ENCODE results near the gene HTR5A. TPM values are rescaled to one million over a fixed set of nuclear protein-coding genes. Genes with fewer than 3 reads are reported as not detected.

HTR5A gene
- total and polyA plus RNA-seq, 3 experiments from 2014 or later: not detected

DNA sequence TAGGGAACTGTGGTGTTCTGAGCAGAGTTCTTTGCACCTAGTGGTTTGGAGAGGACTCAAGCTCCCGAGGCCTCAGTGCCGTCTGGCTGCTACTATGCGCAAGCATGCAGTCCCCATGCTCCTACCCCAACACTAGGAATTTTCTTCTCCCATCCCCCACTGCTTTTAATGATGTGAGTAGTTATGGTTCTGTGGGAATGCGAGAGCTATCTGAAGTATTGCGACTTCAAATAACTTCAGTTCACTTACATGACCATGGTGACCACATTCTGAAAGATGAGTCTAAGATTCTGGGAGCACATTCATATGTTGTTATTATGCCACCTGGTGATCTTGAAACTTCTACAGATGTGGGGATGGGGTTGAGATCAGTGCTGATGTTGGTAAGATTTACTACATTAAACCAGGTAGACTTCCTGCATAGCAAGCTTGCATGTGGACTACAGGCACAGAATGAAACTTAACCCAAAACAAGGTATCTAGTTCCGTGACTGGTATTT lies 24.6 kb downstream of the HTR5A start:
- H3K4me1 ChIP-seq (ENCODE audit: insufficient read depth, low read length): no peaks in the 10 kb centered on the region
- Mint-ChIP-seq H3K4me3 (peak overlapping the region in 1 of 7 donors; percentile 49), H3K36me3 (no peaks in the 10 kb centered on the region), H3K27ac (no peak overlapping the region), H3K4me1 (peaks cover 0 to 3% (median 0%) of the 10 kb centered on the region in 3 donors), H3K27me3 (peaks cover 13 to 42% of the 10 kb centered on the region in 2 donors), H3K9me3 (peaks cover 0 to 6% (median 0%) of the 10 kb centered on the region in 5 donors)
- no peaks in the 10 kb centered on the region for H3K36me3 ChIP-seq (ENCODE audit: insufficient read depth, low read length)
- H3K27me3 ChIP-seq (ENCODE audit: insufficient read depth, low read length, poor library complexity, severe bottlenecking): no peaks in the 10 kb centered on the region
- no peak for DNase-seq
- ChIA-PET CTCF (no interaction called here), POLR2A (no interaction called here)
- H3K9me3 ChIP-seq (ENCODE audit: low read length): no peaks in the 10 kb centered on the region
- no peak overlapping the region for H3K4me3 ChIP-seq (ENCODE audit: low read length)
- H3K27ac ChIP-seq (ENCODE audit: low read depth, low read length): no peak overlapping the region

DNA sequence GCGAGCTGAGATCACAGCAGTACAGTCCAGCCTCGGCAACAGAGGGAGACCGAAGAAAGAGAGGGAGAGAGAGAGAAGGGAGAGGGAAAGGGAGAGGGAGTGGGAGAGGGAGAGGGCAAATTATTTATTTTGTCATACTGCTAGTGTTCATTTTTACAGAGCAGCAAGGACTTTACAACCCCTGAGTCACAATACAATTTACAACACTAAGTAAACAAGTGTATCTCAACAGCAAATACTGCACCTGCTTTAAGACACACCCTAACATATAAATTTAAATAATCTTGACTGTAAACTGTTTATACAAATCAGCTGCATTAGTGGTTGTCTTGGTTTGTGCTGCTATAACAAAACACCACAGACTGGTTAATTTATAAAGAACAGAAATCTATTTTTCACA lies 27.2 kb downstream of the HTR5A start:
- ChIA-PET POLR2A (no interaction called here), CTCF (no interaction called here)
- H3K4me1 ChIP-seq (ENCODE audit: insufficient read depth, low read length): no peaks in the 10 kb centered on the region
- Mint-ChIP-seq H3K27ac (no peak overlapping the region), H3K9me3 (peaks cover 0 to 4% (median 0%) of the 10 kb centered on the region in 5 donors), H3K4me3 (no peak overlapping the region), H3K4me1 (no peaks in the 10 kb centered on the region), H3K36me3 (no peaks in the 10 kb centered on the region), H3K27me3 (peaks cover 13 to 49% of the 10 kb centered on the region in 2 donors)
- no peak for DNase-seq
- H3K4me3 ChIP-seq (ENCODE audit: low read length): no peak overlapping the region
- H3K27me3 ChIP-seq (ENCODE audit: insufficient read depth, low read length, poor library complexity, severe bottlenecking): no peaks in the 10 kb centered on the region
- H3K36me3 ChIP-seq (ENCODE audit: insufficient read depth, low read length): no peaks in the 10 kb centered on the region
- no peak overlapping the region for H3K27ac ChIP-seq (ENCODE audit: low read depth, low read length)
- H3K9me3 ChIP-seq (ENCODE audit: low read length): no peaks in the 10 kb centered on the region

DNA sequence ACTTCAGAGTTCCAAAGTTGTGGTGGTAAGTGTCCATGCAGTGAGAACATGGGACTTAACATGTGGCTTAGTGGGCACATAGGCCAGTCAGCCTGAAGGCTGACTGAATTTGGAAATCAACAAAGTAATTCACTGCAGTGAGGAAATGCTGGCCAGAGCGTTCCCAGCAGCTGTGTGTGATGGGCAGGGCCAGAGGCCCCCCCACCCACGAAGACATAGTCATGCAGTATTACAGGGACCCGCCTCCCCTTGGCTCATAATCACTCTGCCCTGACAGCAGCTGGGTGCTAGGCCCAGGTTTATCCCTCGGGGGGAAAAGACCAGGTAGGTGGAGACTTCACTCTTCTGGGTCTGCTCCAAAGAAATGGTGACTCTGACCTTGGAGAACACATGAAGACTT lies 33.7 kb downstream of the HTR5A start:
- H3K4me3 ChIP-seq (ENCODE audit: low read length): no peak overlapping the region
- H3K4me1 ChIP-seq (ENCODE audit: insufficient read depth, low read length): no peaks in the 10 kb centered on the region
- H3K36me3 Mint-ChIP-seq: no peaks in the 10 kb centered on the region
- no peaks in the 10 kb centered on the region for H3K9me3 Mint-ChIP-seq
- H3K36me3 ChIP-seq (ENCODE audit: insufficient read depth, low read length): no peaks in the 10 kb centered on the region
- DNase-seq: no peak
- H3K4me1 Mint-ChIP-seq: no peaks in the 10 kb centered on the region
- peaks cover 5% of the 10 kb centered on the region for H3K27me3 ChIP-seq (ENCODE audit: insufficient read depth, low read length, poor library complexity, severe bottlenecking)
- no peak overlapping the region for H3K27ac Mint-ChIP-seq
- peaks cover 11 to 42% of the 10 kb centered on the region in 2 donors for H3K27me3 Mint-ChIP-seq
- no peaks in the 10 kb centered on the region for H3K9me3 ChIP-seq (ENCODE audit: low read length)
- ChIA-PET CTCF (no interaction called here), POLR2A (no interaction called here)
- H3K27ac ChIP-seq (ENCODE audit: low read depth, low read length): no peak overlapping the region
- H3K4me3 Mint-ChIP-seq: no peak overlapping the region

DNA sequence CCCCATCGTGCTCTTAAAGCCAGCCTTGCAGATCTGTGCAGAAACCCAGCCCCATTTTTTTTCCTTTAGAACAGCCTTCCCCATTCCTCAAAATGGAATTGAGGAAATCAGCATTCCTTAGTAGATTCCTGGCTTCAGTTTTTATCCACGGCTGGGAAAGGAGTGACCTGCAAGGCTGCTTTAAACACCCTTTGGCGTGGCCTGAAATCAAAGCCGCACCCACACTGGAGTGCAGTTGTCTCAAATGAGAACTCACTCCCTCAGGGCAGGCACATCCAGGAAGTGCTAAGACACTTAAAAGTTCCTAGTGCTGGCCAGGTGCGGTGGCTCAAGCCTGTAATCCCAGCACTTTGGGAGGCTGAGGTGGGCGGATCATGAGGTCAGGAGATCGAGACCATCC lies 34.8 kb downstream of the HTR5A start:
- Mint-ChIP-seq H3K9me3 (no peaks in the 10 kb centered on the region), H3K27me3 (peaks cover 14 to 42% of the 10 kb centered on the region in 2 donors), H3K4me3 (no peak overlapping the region), H3K27ac (no peak overlapping the region), H3K36me3 (no peaks in the 10 kb centered on the region), H3K4me1 (no peaks in the 10 kb centered on the region)
- H3K27me3 ChIP-seq (ENCODE audit: insufficient read depth, low read length, poor library complexity, severe bottlenecking): peaks cover 5% of the 10 kb centered on the region
- H3K9me3 ChIP-seq (ENCODE audit: low read length): no peaks in the 10 kb centered on the region
- no peak overlapping the region for H3K4me3 ChIP-seq (ENCODE audit: low read length)
- POLR2A ChIA-PET: no interaction called here
- no peaks in the 10 kb centered on the region for H3K4me1 ChIP-seq (ENCODE audit: insufficient read depth, low read length)
- no peak for DNase-seq
- CTCF ChIA-PET: no interaction called here
- no peak overlapping the region for H3K27ac ChIP-seq (ENCODE audit: low read depth, low read length)
- no peaks in the 10 kb centered on the region for H3K36me3 ChIP-seq (ENCODE audit: insufficient read depth, low read length)

DNA sequence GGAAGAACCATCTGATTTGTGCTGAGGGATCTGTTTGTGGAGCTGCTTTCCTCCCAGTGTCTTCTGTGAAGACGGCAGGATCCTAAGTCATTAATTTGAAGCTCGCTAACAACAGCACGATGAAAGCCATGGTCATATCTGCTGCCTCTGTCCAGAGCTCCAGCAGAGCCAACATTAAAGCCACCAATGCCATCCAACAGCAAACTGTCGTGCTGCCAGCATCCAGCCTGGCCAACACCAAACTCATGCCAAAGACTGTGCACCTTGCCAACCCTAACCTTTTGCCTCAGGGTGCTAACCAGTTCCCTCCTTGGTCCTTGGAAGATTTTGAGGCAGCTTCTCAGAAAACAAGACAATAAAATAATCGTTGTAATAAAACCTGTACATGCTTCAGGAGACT lies 36.2 kb downstream of the HTR5A start:
- H3K4me3 ChIP-seq (ENCODE audit: low read length): no peak overlapping the region
- Mint-ChIP-seq H3K27ac (no peak overlapping the region), H3K36me3 (no peaks in the 10 kb centered on the region), H3K4me1 (no peaks in the 10 kb centered on the region), H3K27me3 (peaks cover 14 to 43% of the 10 kb centered on the region in 2 donors), H3K9me3 (no peaks in the 10 kb centered on the region), H3K4me3 (no peak overlapping the region)
- ChIA-PET POLR2A (no interaction called here), CTCF (no interaction called here)
- H3K27ac ChIP-seq (ENCODE audit: low read depth, low read length): no peak overlapping the region
- no peak for DNase-seq
- H3K36me3 ChIP-seq (ENCODE audit: insufficient read depth, low read length): no peaks in the 10 kb centered on the region
- H3K27me3 ChIP-seq (ENCODE audit: insufficient read depth, low read length, poor library complexity, severe bottlenecking): peaks cover 5% of the 10 kb centered on the region
- no peaks in the 10 kb centered on the region for H3K9me3 ChIP-seq (ENCODE audit: low read length)
- no peaks in the 10 kb centered on the region for H3K4me1 ChIP-seq (ENCODE audit: insufficient read depth, low read length)

DNA sequence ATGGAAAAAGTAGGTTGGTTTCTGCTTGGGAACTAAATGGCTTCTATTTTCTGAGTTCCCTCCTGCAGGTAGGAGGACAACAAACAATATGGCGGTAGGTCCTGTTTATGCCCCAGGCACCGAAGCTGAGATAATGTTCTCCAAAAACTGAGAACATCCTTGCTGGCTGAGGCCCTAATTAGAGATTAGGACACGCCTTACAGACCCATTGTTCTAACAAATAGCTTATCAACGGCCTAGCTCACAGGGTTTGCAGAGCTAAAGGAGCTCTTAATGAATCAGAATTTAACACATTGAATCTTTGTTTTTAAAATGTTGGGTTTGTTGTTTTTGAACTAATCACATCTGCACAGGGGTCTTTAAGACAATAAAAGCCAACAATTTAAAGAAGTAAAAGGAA lies 37.0 kb downstream of the HTR5A start:
- Mint-ChIP-seq H3K4me1 (no peaks in the 10 kb centered on the region), H3K36me3 (no peaks in the 10 kb centered on the region), H3K9me3 (no peaks in the 10 kb centered on the region), H3K27ac (no peak overlapping the region), H3K4me3 (no peak overlapping the region), H3K27me3 (peaks cover 14 to 43% of the 10 kb centered on the region in 2 donors)
- CTCF ChIA-PET: no interaction called here
- POLR2A ChIA-PET: no interaction called here
- no peaks in the 10 kb centered on the region for H3K9me3 ChIP-seq (ENCODE audit: low read length)
- H3K4me1 ChIP-seq (ENCODE audit: insufficient read depth, low read length): no peaks in the 10 kb centered on the region
- H3K4me3 ChIP-seq (ENCODE audit: low read length): no peak overlapping the region
- peaks cover 5% of the 10 kb centered on the region for H3K27me3 ChIP-seq (ENCODE audit: insufficient read depth, low read length, poor library complexity, severe bottlenecking)
- no peak overlapping the region for H3K27ac ChIP-seq (ENCODE audit: low read depth, low read length)
- DNase-seq: no peak
- no peaks in the 10 kb centered on the region for H3K36me3 ChIP-seq (ENCODE audit: insufficient read depth, low read length)

DNA sequence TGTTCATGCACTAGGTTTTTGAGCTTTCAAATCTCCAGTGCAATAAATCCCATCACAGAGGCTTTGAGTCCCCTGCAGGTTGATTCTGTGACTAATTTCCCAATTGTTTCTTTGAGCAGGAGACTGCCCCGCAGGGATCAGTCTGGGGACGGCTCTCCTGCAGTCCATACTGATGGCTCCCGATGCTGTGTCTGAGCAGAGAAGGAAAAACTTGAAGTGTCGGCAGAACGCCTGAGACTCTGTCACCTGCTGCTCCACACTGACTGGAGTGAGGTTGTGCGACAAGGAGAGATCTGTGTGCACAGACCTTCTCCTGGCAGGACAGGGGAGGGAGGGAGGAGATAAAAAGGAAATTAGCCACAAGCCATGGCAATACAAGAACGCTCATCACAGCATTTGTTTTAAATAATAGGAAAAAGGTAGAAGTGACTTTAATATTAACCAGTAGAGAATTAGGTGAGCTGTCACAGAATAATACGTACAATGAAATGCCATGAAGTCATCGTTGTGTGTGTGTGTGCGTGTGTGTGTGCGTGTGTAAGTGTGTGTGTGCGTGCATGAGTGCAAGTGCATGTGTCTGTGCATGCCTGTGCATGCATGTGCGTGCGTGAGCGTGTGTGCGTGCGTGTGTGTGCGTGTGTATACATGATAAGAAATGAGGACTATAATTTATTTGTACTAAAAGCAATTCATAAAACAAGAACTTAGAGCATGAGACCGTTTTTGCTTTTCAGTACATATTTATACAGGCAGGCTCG lies 38.2 kb downstream of the HTR5A start:
- Histone ChIP-seq H3K36me3 (ENCODE audit: insufficient read depth, low read length) (no peaks in the 10 kb centered on the region), H3K27ac (ENCODE audit: low read depth, low read length) (no peak overlapping the region)
- H3K27ac Mint-ChIP-seq: no peak overlapping the region

DNA sequence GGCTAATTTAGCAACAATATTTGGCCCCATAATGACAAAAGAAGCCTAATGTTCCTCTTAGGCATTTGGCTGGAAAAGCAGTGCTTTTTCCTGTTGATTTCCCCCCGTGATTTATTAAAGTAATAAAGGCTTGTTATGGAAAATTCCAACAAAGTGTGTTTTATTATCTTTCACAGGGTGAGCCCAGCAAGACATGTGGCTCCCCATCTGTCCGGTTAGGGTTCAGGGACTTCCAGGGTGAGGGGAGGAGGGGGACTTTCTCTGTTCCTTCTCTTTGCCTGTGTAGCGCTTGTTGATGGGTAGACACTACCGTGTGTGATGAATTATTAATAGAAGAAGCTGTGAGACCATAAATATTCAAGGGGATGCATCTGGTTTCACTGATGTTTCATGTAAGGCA lies 39.0 kb downstream of the HTR5A start:
- H3K27me3 ChIP-seq (ENCODE audit: insufficient read depth, low read length, poor library complexity, severe bottlenecking): peaks cover 5% of the 10 kb centered on the region
- H3K36me3 ChIP-seq (ENCODE audit: insufficient read depth, low read length): no peaks in the 10 kb centered on the region
- DNase-seq: no peak
- no peaks in the 10 kb centered on the region for H3K4me1 ChIP-seq (ENCODE audit: insufficient read depth, low read length)
- H3K27ac ChIP-seq (ENCODE audit: low read depth, low read length): no peak overlapping the region
- H3K9me3 ChIP-seq (ENCODE audit: low read length): no peaks in the 10 kb centered on the region
- H3K4me3 ChIP-seq (ENCODE audit: low read length): no peak overlapping the region
- POLR2A ChIA-PET: no interaction called here
- Mint-ChIP-seq H3K4me1 (no peaks in the 10 kb centered on the region), H3K27me3 (peaks cover 12 to 34% of the 10 kb centered on the region in 2 donors), H3K9me3 (no peaks in the 10 kb centered on the region), H3K4me3 (no peak overlapping the region), H3K27ac (no peak overlapping the region), H3K36me3 (no peaks in the 10 kb centered on the region)
- CTCF ChIA-PET: no interaction called here

More for the DNA sequence above, 38.2 kb downstream of the HTR5A start:
- H3K36me3 Mint-ChIP-seq: no peaks in the 10 kb centered on the region
- H3K27me3 Mint-ChIP-seq: peaks cover 10 to 40% of the 10 kb centered on the region in 2 donors
- H3K9me3 Mint-ChIP-seq: no peaks in the 10 kb centered on the region
- Histone ChIP-seq H3K27me3 (ENCODE audit: insufficient read depth, low read length, poor library complexity, severe bottlenecking) (peaks cover 5% of the 10 kb centered on the region), H3K9me3 (ENCODE audit: low read length) (no peaks in the 10 kb centered on the region), H3K4me3 (ENCODE audit: low read length) (no peak overlapping the region), H3K4me1 (ENCODE audit: insufficient read depth, low read length) (no peaks in the 10 kb centered on the region)
- H3K4me3 Mint-ChIP-seq: peak overlapping the region in 1 of 7 donors; percentile 2
- no peak for DNase-seq
- ChIA-PET CTCF (no interaction called here), POLR2A (no interaction called here)
- no peaks in the 10 kb centered on the region for H3K4me1 Mint-ChIP-seq

All from CD8-positive, alpha-beta memory T cell (primary cell).